HEK293T (cell line): ENCODE measurements around the gene PTPRA.
A peak's percentile ranks its signal among the peaks of the same experiment; 100 is the strongest.

Experiments used
- CTCF ChIA-PET: fragments of 350-600 bp; formaldehyde crosslinking; extraction: SDS; loops from one replicate; lab custom pipeline; 2021; ENCODE audit warnings: antibody characterized with exemption, inconsistent platforms; lab: Yijun Ruan, JAX
- POLR2A ChIA-PET: fragments of 350-600 bp; formaldehyde crosslinking; extraction: SDS; loops from one replicate; lab custom pipeline; 2020; ENCODE audit warnings: antibody characterized with exemption, inconsistent platforms; lab: Yijun Ruan, JAX
- DNase-seq: peaks from one replicate; pipeline ENCODE4 v3.0.0; 2012; ENCODE audit warnings: mixed read lengths; ENCODE audit errors: extremely low spot score
- ARNT ChIP-seq: fragments of 450-650 bp; IDR thresholded peaks from 2 replicates; pipeline ENCODE4 v1.6.1; 2017; ENCODE audit warnings: mild to moderate bottlenecking
- BHLHE40 ChIP-seq: fragments of 450-650 bp; IDR thresholded peaks from 2 replicates; pipeline ENCODE4 v1.6.1; 2016; ENCODE audit warnings: mild to moderate bottlenecking, moderate library complexity, borderline replicate concordance
- CTBP1 ChIP-seq: fragments of 450-650 bp; IDR thresholded peaks from 2 replicates; pipeline ENCODE4 v1.6.1; 2016; ENCODE audit warnings: borderline replicate concordance
- ELF4 ChIP-seq: fragments of 450-650 bp; IDR thresholded peaks from 2 replicates; pipeline ENCODE4 v1.6.1; 2017; ENCODE audit warnings: antibody characterized with exemption
- FOXA1 ChIP-seq: fragments of 450-650 bp; IDR thresholded peaks from 2 replicates; pipeline ENCODE4 v1.6.1; 2016; ENCODE audit warnings: mild to moderate bottlenecking
- FOXK2 ChIP-seq: fragments of 450-650 bp; IDR thresholded peaks from 2 replicates; pipeline ENCODE4 v1.6.1; 2016; ENCODE audit warnings: mild to moderate bottlenecking
- FOXM1 ChIP-seq: fragments of 450-650 bp; IDR thresholded peaks from 2 replicates; pipeline ENCODE4 v1.6.1; 2017; ENCODE audit warnings: mild to moderate bottlenecking, borderline replicate concordance
- HDGF ChIP-seq: fragments of 450-650 bp; IDR thresholded peaks from 2 replicates; pipeline ENCODE4 v1.6.1; 2017; ENCODE audit warnings: antibody characterized with exemption, borderline replicate concordance
- L3MBTL2 ChIP-seq: fragments of 450-650 bp; conservative IDR thresholded peaks from 2 replicates; pipeline ENCODE4 v1.6.1; 2016; ENCODE audit warnings: mild to moderate bottlenecking
- LEF1 ChIP-seq: fragments of 450-650 bp; IDR thresholded peaks from 2 replicates; pipeline ENCODE4 v1.6.1; 2017; ENCODE audit warnings: mild to moderate bottlenecking, borderline replicate concordance
- NFRKB ChIP-seq: fragments of 450-650 bp; IDR thresholded peaks from 2 replicates; pipeline ENCODE4 v1.6.1; 2016; ENCODE audit warnings: mild to moderate bottlenecking, moderate library complexity
- PKNOX1 ChIP-seq: fragments of 450-650 bp; IDR thresholded peaks from 2 replicates; pipeline ENCODE4 v1.6.1; 2016
- SP1 ChIP-seq: fragments of 450-650 bp; IDR thresholded peaks from 2 replicates; pipeline ENCODE4 v1.6.1; 2017
- SUZ12 ChIP-seq: fragments of 450-650 bp; IDR thresholded peaks from 2 replicates; pipeline ENCODE4 v1.6.1; 2016; ENCODE audit warnings: mild to moderate bottlenecking
- TARDBP ChIP-seq: fragments of 450-650 bp; IDR thresholded peaks from 2 replicates; pipeline ENCODE4 v1.6.1; 2016
- ZNF384 ChIP-seq: fragments of 450-650 bp; IDR thresholded peaks from 2 replicates; pipeline ENCODE4 v1.6.1; 2016

Gene PTPRA

GRCh38 chr20:3045042-3045815 lies 171.9 kb downstream of the PTPRA start:
- POLR2A ChIA-PET: interaction anchor here (0.6 to 1.8 kb wide), 5 partner anchors 38 to 381 kb away, joined by 3 to 5 read pairs (median 3); partner anchors contain the start of genes FASTKD5, IDH3B and UBOX5
- CTCF ChIA-PET: interaction anchor here (0.7 kb wide), 1 partner anchor 354 kb away, joined by 3 read pairs; no protein-coding TSS in a partner anchor
- peak; percentile 73 for DNase-seq
- TF ChIP-seq NFRKB: no peak
- no peak for TF ChIP-seq L3MBTL2
- TF ChIP-seq ARNT: no peak
- no peak for TF ChIP-seq LEF1
- TF ChIP-seq SP1: no peak
- TF ChIP-seq PKNOX1: no peak
- TF ChIP-seq TARDBP: no peak
- TF ChIP-seq HDGF: no peak
- TF ChIP-seq BHLHE40: no peak
- TF ChIP-seq FOXA1: no peak

GRCh38 chr20:3045816-3046676 lies 172.8 kb downstream of the PTPRA start, which contains the start of gene MRPS26:
MRPS26 (plus strand) TSS chr20:3046052; CDS start chr20:3046069, 17 bp downstream.
- DNase-seq: peak; percentile 90
- ChIA-PET POLR2A (interaction anchor here (0.9 to 1.8 kb wide), 4 partner anchors 38 to 382 kb away, joined by 3 to 5 read pairs (median 3); partner anchors contain the start of genes FASTKD5, IDH3B and UBOX5), CTCF (no interaction called here)
- peak; percentile 2; the same call in 1 of the 2 replicates for TF ChIP-seq FOXM1
- TF ChIP-seq LEF1: no peak
- peak; percentile 47; the same call in 1 of the 2 replicates for TF ChIP-seq ELF4
- peak; percentile 83 for TF ChIP-seq L3MBTL2
- TF ChIP-seq PKNOX1: peak; percentile 67

GRCh38 chr20:3046677-3047462 lies 173.6 kb downstream of the PTPRA start:
- TF ChIP-seq ZNF384 (no peak), LEF1 (no peak), ARNT (no peak), NFRKB (no peak), SUZ12 (no peak)
- ChIA-PET POLR2A (no interaction called here), CTCF (no interaction called here)
- DNase-seq: peak; percentile 15

- no peak for DNase-seq
- TF ChIP-seq CTBP1 (no peak), LEF1 (no peak), ELF4 (no peak), FOXA1 (no peak), ARNT (no peak), PKNOX1 (no peak), TARDBP (no peak), SP1 (no peak), SUZ12 (no peak), L3MBTL2 (no peak), ZNF384 (no peak), FOXK2 (no peak)
- POLR2A ChIA-PET: no interaction called here
- CTCF ChIA-PET: no interaction called here
Observed at GRCh38 chr20:3047486-3048419, 174.5 kb downstream of the PTPRA start.
